ENCODE measurements around the gene ACOX1.

DNA sequence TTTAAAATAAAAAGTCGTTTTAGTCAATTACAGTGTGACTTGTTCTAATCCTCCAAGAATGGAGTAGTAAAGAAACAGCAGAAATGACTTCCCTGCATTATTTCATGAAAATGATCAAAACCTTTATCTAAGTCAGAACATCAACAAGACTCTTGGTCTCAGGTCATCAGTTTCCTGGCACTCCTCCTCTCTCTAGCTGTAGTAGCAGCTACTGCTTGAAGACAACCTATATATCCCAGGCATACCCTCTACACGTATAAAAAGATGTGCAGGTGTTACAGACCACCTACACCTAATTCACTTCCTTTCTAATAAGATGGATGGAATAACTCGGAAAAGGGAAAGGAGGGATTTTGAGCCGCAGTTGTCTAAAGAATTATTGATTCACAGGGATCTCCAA, 36.5 kb downstream of the ACOX1 start:
- TF ChIP-seq, protein P1, sequence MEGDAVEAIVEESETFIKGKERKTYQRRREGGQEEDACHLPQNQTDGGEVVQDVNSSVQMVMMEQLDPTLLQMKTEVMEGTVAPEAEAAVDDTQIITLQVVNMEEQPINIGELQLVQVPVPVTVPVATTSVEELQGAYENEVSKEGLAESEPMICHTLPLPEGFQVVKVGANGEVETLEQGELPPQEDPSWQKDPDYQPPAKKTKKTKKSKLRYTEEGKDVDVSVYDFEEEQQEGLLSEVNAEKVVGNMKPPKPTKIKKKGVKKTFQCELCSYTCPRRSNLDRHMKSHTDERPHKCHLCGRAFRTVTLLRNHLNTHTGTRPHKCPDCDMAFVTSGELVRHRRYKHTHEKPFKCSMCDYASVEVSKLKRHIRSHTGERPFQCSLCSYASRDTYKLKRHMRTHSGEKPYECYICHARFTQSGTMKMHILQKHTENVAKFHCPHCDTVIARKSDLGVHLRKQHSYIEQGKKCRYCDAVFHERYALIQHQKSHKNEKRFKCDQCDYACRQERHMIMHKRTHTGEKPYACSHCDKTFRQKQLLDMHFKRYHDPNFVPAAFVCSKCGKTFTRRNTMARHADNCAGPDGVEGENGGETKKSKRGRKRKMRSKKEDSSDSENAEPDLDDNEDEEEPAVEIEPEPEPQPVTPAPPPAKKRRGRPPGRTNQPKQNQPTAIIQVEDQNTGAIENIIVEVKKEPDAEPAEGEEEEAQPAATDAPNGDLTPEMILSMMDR (conservative IDR thresholded peaks at IDR 0.05; ENCODE audit: low read length): no peak
- TF ChIP-seq EZH2phosphoT487 (IDR thresholded peaks at IDR 0.05; ENCODE audit: borderline replicate concordance): no peak
